HepG2 (cell line): ENCODE results near the gene FGFR4. TPM values are rescaled to one million over a fixed set of nuclear protein-coding genes. Genes with fewer than 3 reads are reported as not detected.

Experiments
- ARID5B ChIP-seq: IDR thresholded peaks from 2 replicates; pipeline ENCODE4 v1.4.0; 2020; ENCODE audit warnings: mild to moderate bottlenecking, missing genetic modification reagents
- DZIP1 ChIP-seq: sonication (generic); formaldehyde crosslinking; IDR thresholded peaks from 2 replicates; pipeline ENCODE4 v1.5.0; 2020; ENCODE audit warnings: mild to moderate bottlenecking, missing genetic modification reagents
- HNRNPLL ChIP-seq: fragments of 200-400 bp; formaldehyde crosslinking; IDR thresholded peaks from 2 replicates; pipeline ENCODE4 v1.6.1; 2017; ENCODE audit warnings: mild to moderate bottlenecking, low read depth, low read length; ENCODE audit not compliant: poor library complexity, severe bottlenecking
- NR2C2 ChIP-seq: sonication (generic); formaldehyde crosslinking; IDR thresholded peaks from 2 replicates; pipeline ENCODE4 v1.4.0; 2020; ENCODE audit warnings: missing genetic modification reagents, mild to moderate bottlenecking, moderate library complexity, borderline replicate concordance
- PAX8 ChIP-seq: sonication (generic); formaldehyde crosslinking; IDR thresholded peaks from 2 replicates; pipeline ENCODE4 v1.8.0; 2022; ENCODE audit warnings: mild to moderate bottlenecking, missing genetic modification reagents, borderline replicate concordance
- POLR2A ChIP-seq, 2 experiments: IDR thresholded peaks; 2 replicates each; pipeline ENCODE4 v1.6.1; 2011; ENCODE audit warnings: low read depth in 2 of 2, low read length in 2 of 2, mild to moderate bottlenecking in 1 of 2, moderate library complexity in 1 of 2; ENCODE audit not compliant: insufficient read depth in 1 of 2
- RAD21 ChIP-seq: fragments of 450-650 bp; formaldehyde crosslinking; IDR thresholded peaks from 2 replicates; pipeline ENCODE4 v1.5.0; 2020; ENCODE audit warnings: mild to moderate bottlenecking
- XRCC5 ChIP-seq: fragments of 200-400 bp; formaldehyde crosslinking; optimal IDR thresholded peaks from 2 replicates; pipeline ENCODE3; 2017; ENCODE audit warnings: mild to moderate bottlenecking, low read length
- ZNF839 ChIP-seq: sonication (generic); formaldehyde crosslinking; IDR thresholded peaks from 2 replicates; pipeline ENCODE4 v1.4.0; 2020; ENCODE audit warnings: missing genetic modification reagents, mild to moderate bottlenecking, borderline replicate concordance
- polyA plus RNA-seq, 8 experiments: library from polyadenylated mRNA; depleted of rRNA in 3 of 8; stranded (reverse) in 7 of 8; unstranded in 1 of 8; fragments of >200 nt; fragmentation: Illumina TruSeq in 4 of 8; extraction: Trizol in 4 of 8; gene quantifications; 2 replicates each; pipeline versions ENCODE4 v1.2.1 to v1.2.3, GENCODE V29; 2011 to 2016; ENCODE audit warnings: low read depth in 4 of 8, missing spikeins in 1 of 8, mixed read lengths in 1 of 8; ENCODE audit not compliant: insufficient read depth in 1 of 8
- total RNA-seq, 5 experiments: library from RNA; depleted of rRNA; stranded (reverse); fragments of >200 nt; fragmentation: Illumina TruSeq; extraction: Trizol; gene quantifications; 2 replicates each; pipeline ENCODE4 v1.2.3, GENCODE V29; 2016; ENCODE audit warnings: low read depth in 1 of 5
- TF ChIP-seq, protein P1 (sequence below): sonication (generic); formaldehyde crosslinking; IDR thresholded peaks from 2 replicates; pipeline ENCODE4 v1.5.0; 2020; ENCODE audit warnings: missing genetic modification reagents
- TF ChIP-seq, protein P2 (sequence below): sonication (generic); formaldehyde crosslinking; IDR thresholded peaks from 2 replicates; pipeline ENCODE4 v1.9.0; 2021; ENCODE audit warnings: mild to moderate bottlenecking, missing genetic modification reagents

Gene FGFR4
- total and polyA plus RNA-seq, 2 of the 13 experiments (the other 11 are each of a cell fraction or from before 2014, with no cell fraction given): 129 to 219 TPM

DNA sequence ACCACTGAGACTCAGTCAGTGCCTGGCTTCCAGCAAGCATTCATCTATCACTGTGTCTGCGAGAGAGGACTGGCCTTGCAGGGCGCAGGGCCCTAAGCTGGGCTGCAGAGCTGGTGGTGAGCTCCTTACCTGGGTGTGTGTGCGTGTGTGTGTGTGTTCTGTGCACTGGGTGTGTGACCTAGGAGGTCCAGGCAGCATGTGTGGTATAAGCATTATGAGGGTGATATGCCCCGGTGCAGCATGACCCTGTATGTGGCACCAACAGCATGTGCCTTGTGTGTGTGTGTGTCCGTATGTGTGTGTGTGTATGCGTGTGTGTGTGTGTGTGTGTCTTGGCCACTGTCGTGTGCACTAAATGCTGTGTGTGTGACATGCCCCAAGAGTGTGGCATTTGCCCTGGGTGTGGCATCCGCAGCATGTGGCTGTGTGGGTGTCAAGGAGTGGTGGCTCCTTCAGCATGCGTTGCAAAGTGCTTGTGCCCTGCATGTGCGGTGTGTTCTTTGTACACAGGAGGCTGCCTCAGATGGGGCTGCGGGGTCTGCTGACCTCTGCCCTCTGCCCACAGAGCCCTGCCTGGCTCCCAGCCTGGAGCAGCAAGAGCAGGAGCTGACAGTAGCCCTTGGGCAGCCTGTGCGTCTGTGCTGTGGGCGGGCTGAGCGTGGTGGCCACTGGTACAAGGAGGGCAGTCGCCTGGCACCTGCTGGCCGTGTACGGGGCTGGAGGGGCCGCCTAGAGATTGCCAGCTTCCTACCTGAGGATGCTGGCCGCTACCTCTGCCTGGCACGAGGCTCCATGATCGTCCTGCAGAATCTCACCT, 3.3 kb downstream of the FGFR4 start (continued):
- TF ChIP-seq ARID5B (CRISPR knock-in tag) (no peak), NR2C2 (CRISPR knock-in tag) (0 out of 2 replicates have a peak, but pooled peaks have one; percentile 20), XRCC5 (peak; percentile 4), RAD21 (CRISPR knock-in tag) (0 out of 2 replicates have a peak, but pooled peaks have one; percentile 17), HNRNPLL (no peak), DZIP1 (CRISPR knock-in tag) (0 out of 2 replicates have a peak, but pooled peaks have one; percentile 35), PAX8 (CRISPR knock-in tag) (no peak), ZNF839 (peak; percentile 77; the same call in 1 of the 2 replicates), POLR2A (IDR thresholded peaks at IDR 0.05; ENCODE audit: insufficient read depth in 1 of 2, low read depth in 2 of 2, low read length in 2 of 2) (peak in 1 of 2 experiments; percentile 71; a peak in 2 of 4 replicates)
- TF ChIP-seq, protein P1, sequence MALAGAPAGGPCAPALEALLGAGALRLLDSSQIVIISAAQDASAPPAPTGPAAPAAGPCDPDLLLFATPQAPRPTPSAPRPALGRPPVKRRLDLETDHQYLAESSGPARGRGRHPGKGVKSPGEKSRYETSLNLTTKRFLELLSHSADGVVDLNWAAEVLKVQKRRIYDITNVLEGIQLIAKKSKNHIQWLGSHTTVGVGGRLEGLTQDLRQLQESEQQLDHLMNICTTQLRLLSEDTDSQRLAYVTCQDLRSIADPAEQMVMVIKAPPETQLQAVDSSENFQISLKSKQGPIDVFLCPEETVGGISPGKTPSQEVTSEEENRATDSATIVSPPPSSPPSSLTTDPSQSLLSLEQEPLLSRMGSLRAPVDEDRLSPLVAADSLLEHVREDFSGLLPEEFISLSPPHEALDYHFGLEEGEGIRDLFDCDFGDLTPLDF (CRISPR knock-in tag): no peak
- TF ChIP-seq, protein P2, sequence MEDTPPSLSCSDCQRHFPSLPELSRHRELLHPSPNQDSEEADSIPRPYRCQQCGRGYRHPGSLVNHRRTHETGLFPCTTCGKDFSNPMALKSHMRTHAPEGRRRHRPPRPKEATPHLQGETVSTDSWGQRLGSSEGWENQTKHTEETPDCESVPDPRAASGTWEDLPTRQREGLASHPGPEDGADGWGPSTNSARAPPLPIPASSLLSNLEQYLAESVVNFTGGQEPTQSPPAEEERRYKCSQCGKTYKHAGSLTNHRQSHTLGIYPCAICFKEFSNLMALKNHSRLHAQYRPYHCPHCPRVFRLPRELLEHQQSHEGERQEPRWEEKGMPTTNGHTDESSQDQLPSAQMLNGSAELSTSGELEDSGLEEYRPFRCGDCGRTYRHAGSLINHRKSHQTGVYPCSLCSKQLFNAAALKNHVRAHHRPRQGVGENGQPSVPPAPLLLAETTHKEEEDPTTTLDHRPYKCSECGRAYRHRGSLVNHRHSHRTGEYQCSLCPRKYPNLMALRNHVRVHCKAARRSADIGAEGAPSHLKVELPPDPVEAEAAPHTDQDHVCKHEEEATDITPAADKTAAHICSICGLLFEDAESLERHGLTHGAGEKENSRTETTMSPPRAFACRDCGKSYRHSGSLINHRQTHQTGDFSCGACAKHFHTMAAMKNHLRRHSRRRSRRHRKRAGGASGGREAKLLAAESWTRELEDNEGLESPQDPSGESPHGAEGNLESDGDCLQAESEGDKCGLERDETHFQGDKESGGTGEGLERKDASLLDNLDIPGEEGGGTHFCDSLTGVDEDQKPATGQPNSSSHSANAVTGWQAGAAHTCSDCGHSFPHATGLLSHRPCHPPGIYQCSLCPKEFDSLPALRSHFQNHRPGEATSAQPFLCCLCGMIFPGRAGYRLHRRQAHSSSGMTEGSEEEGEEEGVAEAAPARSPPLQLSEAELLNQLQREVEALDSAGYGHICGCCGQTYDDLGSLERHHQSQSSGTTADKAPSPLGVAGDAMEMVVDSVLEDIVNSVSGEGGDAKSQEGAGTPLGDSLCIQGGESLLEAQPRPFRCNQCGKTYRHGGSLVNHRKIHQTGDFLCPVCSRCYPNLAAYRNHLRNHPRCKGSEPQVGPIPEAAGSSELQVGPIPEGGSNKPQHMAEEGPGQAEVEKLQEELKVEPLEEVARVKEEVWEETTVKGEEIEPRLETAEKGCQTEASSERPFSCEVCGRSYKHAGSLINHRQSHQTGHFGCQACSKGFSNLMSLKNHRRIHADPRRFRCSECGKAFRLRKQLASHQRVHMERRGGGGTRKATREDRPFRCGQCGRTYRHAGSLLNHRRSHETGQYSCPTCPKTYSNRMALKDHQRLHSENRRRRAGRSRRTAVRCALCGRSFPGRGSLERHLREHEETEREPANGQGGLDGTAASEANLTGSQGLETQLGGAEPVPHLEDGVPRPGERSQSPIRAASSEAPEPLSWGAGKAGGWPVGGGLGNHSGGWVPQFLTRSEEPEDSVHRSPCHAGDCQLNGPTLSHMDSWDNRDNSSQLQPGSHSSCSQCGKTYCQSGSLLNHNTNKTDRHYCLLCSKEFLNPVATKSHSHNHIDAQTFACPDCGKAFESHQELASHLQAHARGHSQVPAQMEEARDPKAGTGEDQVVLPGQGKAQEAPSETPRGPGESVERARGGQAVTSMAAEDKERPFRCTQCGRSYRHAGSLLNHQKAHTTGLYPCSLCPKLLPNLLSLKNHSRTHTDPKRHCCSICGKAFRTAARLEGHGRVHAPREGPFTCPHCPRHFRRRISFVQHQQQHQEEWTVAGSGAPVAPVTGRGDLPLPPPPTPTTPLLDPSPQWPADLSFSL (CRISPR knock-in tag): peak; percentile 79
